Anterior cingulate cortex (tissue), 58 donors: ENCODE results near the gene PRKAR1A.
A peak's percentile ranks its signal among the peaks of the same experiment; 100 is the strongest.

Experiments used
- DNase-seq, 58 donors: peaks; one replicate each; lab custom pipeline; 2025; lab: John Stamatoyannopoulos, UW

PRKAR1A gene

DNA sequence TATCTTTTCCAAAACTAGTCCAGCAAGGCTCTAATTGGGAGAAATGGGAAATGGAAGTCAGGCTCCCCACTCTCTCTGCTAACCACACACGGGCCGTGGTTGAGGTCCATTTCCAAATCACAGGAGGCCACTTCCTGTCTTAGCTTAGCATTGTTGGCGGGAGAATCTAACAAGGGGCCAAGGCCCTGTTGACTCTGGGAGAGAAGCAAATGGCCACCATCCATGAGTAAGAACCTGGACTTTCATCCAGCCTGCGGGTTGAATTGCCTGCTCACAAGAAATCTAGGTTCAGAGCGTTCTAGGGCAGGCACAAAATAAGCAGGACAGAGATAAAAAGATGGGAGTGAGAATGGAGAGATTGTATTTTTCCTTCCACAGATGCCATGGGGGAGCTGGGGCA, 83.3 kb downstream of the PRKAR1A start:
- no peak for DNase-seq

DNA sequence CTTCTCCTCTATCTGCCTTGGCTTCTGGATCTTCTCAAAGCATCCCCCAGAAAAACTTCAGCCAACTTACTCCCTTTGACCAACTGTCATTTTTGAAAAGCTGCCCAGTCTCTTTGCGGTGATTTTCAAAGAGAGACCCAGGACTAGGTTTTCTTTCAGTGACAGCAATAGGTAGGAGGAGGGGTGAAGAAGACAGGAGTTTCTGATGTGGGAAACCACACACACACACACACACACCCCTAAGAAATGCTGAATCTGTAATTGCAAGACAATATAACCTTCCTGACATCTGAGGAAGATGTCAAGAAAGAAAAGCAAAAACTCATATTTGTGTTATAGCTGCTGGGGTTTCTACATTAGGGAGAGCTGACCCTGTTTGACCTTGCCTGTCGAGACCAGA, 83.8 kb downstream of the PRKAR1A start:
- peak in 1 of 58 donors; percentile 26 for DNase-seq

DNA sequence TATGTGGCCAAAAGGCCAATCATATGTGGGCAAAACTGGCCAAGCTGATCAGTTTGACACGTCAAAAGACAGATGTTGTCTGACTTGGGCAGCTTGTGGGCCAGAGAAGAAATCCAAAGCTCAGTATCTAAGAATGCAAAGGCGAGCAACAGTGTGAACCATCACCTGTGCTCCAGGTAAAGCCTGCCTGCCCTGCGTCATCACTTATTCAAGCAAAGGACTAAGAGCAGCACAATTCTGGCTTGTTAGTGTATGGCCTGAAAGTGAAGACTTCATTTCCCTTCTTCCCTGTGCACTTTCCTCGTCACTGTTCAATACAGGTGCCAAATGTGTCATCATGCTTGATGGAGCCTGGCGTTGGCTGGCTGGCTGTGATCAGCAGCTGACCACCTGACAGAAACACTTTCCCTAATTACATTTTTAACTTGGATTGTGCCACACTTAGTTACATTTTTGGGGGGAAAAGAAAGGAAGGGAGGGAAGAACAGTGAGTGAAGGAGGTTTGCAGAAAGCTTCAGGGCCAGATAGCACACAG, 84.2 kb downstream of the PRKAR1A start:
- no peak for DNase-seq

DNA sequence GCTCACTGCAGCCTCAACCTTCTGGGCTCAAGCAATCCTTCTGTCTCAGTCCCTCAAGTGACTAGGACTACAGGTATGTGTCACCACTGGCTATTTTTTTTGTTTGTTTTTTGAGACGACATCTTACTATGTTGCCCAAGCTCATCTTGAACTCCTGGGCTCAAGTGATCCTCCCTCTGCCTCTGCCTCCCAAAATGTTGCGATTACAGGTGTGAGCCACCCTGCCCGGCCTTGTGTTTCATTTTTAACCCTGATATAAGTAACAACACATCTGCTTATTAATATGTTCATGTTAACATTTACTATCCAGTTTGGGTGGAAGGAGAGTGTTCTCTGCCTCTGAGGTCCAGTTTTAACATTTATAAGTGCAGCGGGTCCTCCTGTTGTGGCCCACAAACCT, 85.8 kb downstream of the PRKAR1A start:
- DNase-seq, result no peak

DNA sequence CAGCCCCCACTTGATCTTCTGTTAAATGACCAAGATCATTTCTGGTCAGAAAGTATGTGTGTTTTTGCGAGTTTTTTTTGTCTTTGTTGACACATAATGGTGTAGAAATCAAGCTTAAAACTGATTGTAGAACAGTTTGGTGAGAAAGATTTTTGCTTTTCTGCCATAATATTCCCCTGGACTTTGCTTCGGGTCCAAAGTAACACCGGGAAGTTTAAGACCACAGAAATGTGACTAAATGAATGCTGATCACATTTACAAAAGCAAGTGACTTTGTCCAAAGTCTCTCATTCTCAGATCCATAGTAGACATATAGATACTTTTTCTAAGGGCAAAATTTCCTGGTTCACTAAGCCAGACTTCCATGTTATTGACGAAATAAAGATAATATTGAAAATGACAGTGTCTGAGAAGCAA, 86.3 kb downstream of the PRKAR1A start:
- DNase-seq, result no peak

DNA sequence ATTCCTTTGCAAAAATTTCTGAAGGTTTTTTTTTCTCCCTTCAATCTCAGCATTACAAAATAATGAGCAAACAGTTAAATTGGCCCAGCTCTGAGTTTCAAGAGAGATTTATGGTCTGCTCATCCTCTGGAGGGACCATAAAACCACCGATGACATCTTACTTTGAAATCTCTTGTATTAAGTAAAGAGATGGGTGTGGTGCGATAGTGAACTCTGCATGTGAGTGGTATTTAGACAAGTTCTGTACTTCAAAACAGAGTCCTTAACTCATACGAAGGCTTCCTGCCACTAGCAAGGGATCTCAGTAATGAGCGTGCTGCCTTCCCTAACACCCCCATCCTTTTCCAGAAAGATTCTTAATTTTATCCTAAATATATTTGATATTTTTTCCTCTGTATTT, 86.9 kb downstream of the PRKAR1A start:
- DNase-seq, result no peak

DNA sequence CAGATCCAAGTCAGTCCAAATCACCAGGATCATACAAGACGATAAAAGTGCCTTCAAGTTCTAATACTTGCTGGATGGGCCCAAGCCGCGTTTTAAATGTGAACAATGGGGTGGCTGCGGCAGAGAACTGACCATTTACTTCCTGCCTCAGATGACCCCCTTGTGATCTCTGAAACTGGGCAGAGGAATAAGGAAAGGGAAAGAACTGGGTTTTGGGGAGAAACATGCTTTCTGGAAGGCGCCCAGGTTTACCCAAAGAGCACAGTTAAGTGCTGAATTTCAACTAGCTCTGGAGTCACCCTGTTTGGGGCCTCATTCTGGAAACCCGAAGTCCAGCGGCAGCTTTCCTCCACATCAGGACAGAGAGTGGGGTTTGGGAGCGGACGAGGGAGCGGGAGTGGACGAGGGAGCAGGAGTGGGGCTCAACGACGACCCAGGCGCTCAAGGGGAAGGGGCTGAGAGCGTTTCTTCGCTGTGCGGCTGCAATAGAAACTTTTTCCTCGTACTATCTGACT, 87.4 kb downstream of the PRKAR1A start:
- no peak for DNase-seq

DNA sequence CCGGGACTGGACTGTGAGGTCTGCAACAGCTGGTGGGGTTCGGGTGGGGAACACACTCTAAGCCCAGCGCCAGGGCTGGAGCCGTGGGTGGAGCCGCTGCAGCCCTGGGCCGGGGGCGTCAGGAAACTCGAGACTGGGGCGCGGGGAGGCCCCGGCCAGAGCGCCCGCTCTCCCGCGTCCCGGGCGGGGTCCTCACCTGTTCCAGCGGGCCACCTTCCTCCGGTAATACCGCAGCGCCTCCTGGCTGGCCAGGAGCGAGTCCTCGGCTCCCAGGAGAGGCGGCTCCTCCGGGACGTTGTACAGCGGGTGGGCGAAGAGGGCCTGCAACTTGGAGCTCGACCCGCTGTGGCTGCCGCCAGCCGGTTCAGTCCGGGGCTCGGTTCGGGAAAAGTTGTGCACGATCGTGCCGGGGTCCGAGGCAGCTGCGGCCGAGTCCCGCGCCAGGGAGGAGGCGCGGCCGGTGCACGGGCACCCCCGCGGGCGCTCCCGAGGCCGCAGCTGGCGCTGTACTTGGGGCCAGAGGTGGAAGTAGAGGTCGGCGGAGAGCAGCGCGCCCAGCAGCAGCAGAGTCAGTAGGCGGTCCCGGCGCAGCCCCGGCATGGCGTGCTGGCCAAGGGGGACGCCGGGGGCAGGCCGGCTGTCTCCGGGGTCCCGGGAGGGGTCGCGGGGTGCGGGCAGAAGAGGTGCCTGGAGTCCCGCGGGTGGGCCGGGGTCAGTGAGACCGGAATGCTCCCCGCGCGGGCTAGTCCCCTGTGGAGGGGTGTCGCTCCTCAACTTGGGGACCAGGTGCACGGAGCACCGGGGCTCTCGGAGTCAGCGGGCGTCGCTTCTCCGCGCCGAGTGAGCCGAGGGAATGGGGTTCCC, 88.1 kb downstream of the PRKAR1A start:
- DNase-seq, result peak in 1 of 58 donors; percentile 6
